Measurements from ENCODE around the gene MARCO. TPM values are rescaled to one million over a fixed set of nuclear protein-coding genes. Genes with fewer than 3 reads are reported as not detected.

MARCO gene
- 28.4 TPM for total RNA-seq

DNA sequence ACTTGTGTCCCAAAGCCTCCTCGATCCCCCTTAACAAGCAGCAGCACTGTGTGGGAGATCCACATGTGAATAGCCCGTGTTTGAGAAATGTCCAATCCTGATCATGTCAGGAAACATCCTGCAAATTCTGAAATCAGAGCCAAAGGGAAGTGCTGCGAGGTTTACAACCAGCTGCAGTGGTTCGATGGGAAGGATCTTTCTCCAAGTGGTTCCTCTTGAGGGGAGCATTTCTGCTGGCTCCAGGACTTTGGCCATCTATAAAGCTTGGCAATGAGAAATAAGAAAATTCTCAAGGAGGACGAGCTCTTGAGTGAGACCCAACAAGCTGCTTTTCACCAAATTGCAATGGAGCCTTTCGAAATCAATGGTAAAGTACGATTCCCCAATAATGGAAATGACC, at the start of gene MARCO:
MARCO (plus strand) TSS at position 164 of the 400 bp plus-strand sequence; CDS start at position 271, 107 bp downstream.
- H3K4me3 ChIP-seq: no peak within 1 kb of the TSS
- intact Hi-C loops (cut with DNase I): no loop called here
- H3K4me1 ChIP-seq: no peaks in the 10 kb centered on the region

GRCh38 chr2:118893100-118893499, 48.9 kb upstream of the MARCO start:
- Histone ChIP-seq H3K27ac (no peak overlapping the region), H3K36me3 (no peaks in the 10 kb centered on the region), H3K4me1 (no peaks in the 10 kb centered on the region), H3K9me3 (peaks cover 0 to 14% of the 10 kb centered on the region in 2 donors), H3K27me3 (no peaks in the 10 kb centered on the region), H3K4me3 (no peak overlapping the region)
- TF ChIP-seq, protein P1, sequence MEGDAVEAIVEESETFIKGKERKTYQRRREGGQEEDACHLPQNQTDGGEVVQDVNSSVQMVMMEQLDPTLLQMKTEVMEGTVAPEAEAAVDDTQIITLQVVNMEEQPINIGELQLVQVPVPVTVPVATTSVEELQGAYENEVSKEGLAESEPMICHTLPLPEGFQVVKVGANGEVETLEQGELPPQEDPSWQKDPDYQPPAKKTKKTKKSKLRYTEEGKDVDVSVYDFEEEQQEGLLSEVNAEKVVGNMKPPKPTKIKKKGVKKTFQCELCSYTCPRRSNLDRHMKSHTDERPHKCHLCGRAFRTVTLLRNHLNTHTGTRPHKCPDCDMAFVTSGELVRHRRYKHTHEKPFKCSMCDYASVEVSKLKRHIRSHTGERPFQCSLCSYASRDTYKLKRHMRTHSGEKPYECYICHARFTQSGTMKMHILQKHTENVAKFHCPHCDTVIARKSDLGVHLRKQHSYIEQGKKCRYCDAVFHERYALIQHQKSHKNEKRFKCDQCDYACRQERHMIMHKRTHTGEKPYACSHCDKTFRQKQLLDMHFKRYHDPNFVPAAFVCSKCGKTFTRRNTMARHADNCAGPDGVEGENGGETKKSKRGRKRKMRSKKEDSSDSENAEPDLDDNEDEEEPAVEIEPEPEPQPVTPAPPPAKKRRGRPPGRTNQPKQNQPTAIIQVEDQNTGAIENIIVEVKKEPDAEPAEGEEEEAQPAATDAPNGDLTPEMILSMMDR (IDR thresholded peaks at IDR 0.05): no peak
- no peak for DNase-seq (ENCODE audit: low spot score in 2 of 2)
- intact Hi-C loops (cut with DNase I): no loop called here

More for the DNA sequence above, at the start of gene MARCO:
- no peaks in the 10 kb centered on the region for H3K36me3 ChIP-seq
- H3K27me3 ChIP-seq: no peaks in the 10 kb centered on the region
- no peak for DNase-seq (ENCODE audit: low spot score in 2 of 2)
- H3K27ac ChIP-seq: no peak within 1 kb of the TSS
- no peaks in the 10 kb centered on the region for H3K9me3 ChIP-seq
- TF ChIP-seq, protein P1 (IDR thresholded peaks at IDR 0.05): no peak

GRCh38 chr2:118902266-118903028, 39.5 kb upstream of the MARCO start:
- Histone ChIP-seq H3K9me3 (no peaks in the 10 kb centered on the region), H3K27me3 (no peaks in the 10 kb centered on the region), H3K4me1 (no peaks in the 10 kb centered on the region), H3K4me3 (no peak overlapping the region), H3K36me3 (no peaks in the 10 kb centered on the region), H3K27ac (no peak overlapping the region)
- DNase-seq (ENCODE audit: low spot score in 2 of 2): no peak
- intact Hi-C loops (cut with DNase I): no loop called here
- TF ChIP-seq, protein P1 (IDR thresholded peaks at IDR 0.05): no peak

DNA sequence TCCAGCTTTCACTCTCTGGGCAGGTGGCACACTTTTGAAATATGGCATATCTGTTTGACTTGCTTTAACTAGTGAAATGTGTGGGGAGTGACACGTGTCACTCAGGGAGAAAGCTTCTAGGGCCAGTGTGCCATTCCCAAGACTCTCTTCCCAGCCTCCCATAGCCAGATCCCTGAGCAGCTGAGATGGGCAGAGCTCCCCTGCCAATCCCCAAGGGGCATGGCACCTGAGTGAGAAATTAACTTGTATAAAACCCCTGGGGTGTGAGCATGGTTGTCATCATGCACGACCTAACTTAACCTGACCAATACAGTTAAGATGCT, 39.0 kb upstream of the MARCO start:
- DNase-seq (ENCODE audit: low spot score in 2 of 2): no peak
- intact Hi-C loops (cut with DNase I): no loop called here
- H3K4me1 ChIP-seq: no peaks in the 10 kb centered on the region

DNA sequence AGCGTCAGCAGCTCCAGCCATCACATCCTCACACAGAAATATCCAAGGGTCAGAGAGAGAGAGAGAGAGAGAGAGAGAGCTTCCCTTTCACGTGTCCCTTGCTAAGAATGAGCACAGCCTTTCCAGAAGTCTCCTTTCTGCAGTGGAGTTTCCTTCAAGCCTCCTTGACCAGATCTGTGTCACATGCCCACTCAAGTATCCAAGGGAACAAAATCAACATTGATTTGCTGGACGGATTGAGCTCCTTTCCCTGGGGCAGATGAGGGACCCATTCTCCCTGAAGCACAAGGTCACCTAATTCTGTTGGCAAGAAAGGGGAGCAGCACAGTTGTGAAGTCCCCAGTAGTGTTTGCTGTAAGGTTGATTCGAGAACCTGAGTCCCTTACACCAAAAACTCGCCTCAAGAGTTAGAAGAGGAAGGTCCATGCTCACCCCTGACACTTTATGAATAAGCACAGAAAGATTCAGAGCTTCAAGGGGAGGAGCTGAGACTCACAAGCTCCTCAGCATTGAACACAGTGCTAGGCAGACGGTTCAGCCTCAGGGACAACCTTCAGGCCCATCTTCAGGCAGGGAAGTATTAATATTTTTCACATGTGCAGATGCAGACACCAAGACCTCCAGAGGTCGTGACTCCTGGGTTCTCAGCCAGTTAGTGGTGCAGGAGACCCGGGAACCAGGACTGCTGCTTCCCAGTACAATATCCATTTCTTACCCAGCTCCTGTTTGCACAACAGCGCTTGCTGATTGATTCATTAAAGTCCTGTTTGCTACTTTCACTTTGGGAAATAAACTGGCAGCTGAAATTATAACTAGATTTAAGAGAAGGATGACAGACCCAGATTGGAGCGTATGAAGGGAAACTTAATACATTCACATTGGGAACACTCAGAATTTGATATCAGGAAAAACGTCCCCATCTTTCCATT, 38.2 kb upstream of the MARCO start:
- Histone ChIP-seq H3K9me3 (no peaks in the 10 kb centered on the region), H3K4me3 (no peak overlapping the region), H3K4me1 (no peaks in the 10 kb centered on the region), H3K36me3 (no peaks in the 10 kb centered on the region), H3K27me3 (no peaks in the 10 kb centered on the region), H3K27ac (no peak overlapping the region)
- TF ChIP-seq, protein P1 (IDR thresholded peaks at IDR 0.05): no peak
- DNase-seq (ENCODE audit: low spot score in 2 of 2): no peak
- intact Hi-C loops (cut with DNase I): no loop called here

More for the DNA sequence above, 39.0 kb upstream of the MARCO start:
- H3K27me3 ChIP-seq: no peaks in the 10 kb centered on the region
- H3K4me3 ChIP-seq: no peak overlapping the region
- H3K36me3 ChIP-seq: no peaks in the 10 kb centered on the region
- H3K9me3 ChIP-seq: no peaks in the 10 kb centered on the region
- H3K27ac ChIP-seq: no peak overlapping the region
- TF ChIP-seq, protein P1 (IDR thresholded peaks at IDR 0.05): no peak

All from ascending aorta (tissue), 2 donors.